ENCODE results near the gene LZTS3. TPM values are rescaled to one million over a fixed set of nuclear protein-coding genes. Genes with fewer than 3 reads are reported as not detected.
A peak's percentile ranks its signal among the peaks of the same experiment; 100 is the strongest.

Gene LZTS3
- total and polyA plus RNA-seq, 2 of the 13 experiments (the other 11 are each of a cell fraction or from before 2014, with no cell fraction given) = 10.1 to 31.3 TPM

DNA sequence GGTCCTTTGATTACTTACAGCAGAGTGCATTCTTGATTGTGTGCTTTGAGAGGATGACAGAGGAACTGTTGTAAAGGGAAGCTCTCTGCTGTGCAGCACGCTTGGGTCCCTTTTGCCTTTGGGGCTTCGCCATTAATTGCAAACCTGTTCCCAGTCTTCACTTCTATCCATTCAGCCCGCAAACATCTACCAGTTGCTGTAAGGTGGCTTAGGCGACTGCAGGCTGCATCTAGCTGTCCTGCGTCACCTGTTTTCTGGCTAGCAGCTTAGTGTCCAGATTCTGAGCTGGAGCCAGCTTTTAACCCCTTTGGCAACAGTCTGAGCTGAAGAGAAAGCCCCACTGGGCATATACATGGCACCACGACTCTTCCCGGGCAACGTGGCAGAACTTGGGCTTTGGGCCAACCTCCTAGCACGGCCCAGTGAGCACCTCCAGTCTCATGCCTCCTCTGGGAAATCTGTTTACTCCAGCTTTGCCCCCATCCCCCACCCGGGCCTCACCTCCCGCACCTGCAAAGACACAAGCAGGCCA lies 11.2 kb downstream of the LZTS3 start (continued):
- no peak for TF ChIP-seq ZSCAN31 (CRISPR knock-in tag; IDR thresholded peaks at IDR 0.05; ENCODE audit: low read depth)
- no peak for TF ChIP-seq HNRNPK (IDR thresholded peaks at IDR 0.05; ENCODE audit: low read depth, low read length, poor library complexity, severe bottlenecking)
- TF ChIP-seq, protein P1, sequence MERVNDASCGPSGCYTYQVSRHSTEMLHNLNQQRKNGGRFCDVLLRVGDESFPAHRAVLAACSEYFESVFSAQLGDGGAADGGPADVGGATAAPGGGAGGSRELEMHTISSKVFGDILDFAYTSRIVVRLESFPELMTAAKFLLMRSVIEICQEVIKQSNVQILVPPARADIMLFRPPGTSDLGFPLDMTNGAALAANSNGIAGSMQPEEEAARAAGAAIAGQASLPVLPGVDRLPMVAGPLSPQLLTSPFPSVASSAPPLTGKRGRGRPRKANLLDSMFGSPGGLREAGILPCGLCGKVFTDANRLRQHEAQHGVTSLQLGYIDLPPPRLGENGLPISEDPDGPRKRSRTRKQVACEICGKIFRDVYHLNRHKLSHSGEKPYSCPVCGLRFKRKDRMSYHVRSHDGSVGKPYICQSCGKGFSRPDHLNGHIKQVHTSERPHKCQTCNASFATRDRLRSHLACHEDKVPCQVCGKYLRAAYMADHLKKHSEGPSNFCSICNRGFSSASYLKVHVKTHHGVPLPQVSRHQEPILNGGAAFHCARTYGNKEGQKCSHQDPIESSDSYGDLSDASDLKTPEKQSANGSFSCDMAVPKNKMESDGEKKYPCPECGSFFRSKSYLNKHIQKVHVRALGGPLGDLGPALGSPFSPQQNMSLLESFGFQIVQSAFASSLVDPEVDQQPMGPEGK (CRISPR knock-in tag; IDR thresholded peaks at IDR 0.05) = peak; percentile 35; the same call in 1 of the 2 replicates
- TF ChIP-seq PHB2 (IDR thresholded peaks at IDR 0.05; ENCODE audit: partially characterized antibody) = no peak
- peak; percentile 24 for TF ChIP-seq XRCC5 (optimal IDR thresholded peaks at IDR 0.05; ENCODE audit: low read length)
- TF ChIP-seq PRDM4 (CRISPR knock-in tag; IDR thresholded peaks at IDR 0.05; ENCODE audit: borderline replicate concordance) = no peak
- TF ChIP-seq, protein P2, sequence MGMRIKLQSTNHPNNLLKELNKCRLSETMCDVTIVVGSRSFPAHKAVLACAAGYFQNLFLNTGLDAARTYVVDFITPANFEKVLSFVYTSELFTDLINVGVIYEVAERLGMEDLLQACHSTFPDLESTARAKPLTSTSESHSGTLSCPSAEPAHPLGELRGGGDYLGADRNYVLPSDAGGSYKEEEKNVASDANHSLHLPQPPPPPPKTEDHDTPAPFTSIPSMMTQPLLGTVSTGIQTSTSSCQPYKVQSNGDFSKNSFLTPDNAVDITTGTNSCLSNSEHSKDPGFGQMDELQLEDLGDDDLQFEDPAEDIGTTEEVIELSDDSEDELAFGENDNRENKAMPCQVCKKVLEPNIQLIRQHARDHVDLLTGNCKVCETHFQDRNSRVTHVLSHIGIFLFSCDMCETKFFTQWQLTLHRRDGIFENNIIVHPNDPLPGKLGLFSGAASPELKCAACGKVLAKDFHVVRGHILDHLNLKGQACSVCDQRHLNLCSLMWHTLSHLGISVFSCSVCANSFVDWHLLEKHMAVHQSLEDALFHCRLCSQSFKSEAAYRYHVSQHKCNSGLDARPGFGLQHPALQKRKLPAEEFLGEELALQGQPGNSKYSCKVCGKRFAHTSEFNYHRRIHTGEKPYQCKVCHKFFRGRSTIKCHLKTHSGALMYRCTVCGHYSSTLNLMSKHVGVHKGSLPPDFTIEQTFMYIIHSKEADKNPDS (CRISPR knock-in tag; IDR thresholded peaks at IDR 0.05) = no peak
- TF ChIP-seq KMT2A (CRISPR knock-in tag; IDR thresholded peaks at IDR 0.05) = no peak
- no peak for TF ChIP-seq NCOA1 (CRISPR knock-in tag; IDR thresholded peaks at IDR 0.05)
- TF ChIP-seq ATRX (CRISPR knock-in tag; IDR thresholded peaks at IDR 0.05; ENCODE audit: borderline replicate concordance) = no peak
- no peak for TF ChIP-seq FOXP1 (IDR thresholded peaks at IDR 0.05)
- TF ChIP-seq FOXP1 (CRISPR knock-in tag; IDR thresholded peaks at IDR 0.05) = 0 out of 2 replicates have a peak, but pooled peaks have one; percentile 23
- no peak for TF ChIP-seq FOXK1 (CRISPR knock-in tag; IDR thresholded peaks at IDR 0.05; ENCODE audit: borderline replicate concordance, low read depth)
- TF ChIP-seq TAF1 (CRISPR knock-in tag; IDR thresholded peaks at IDR 0.05) = no peak
- no peak for TF ChIP-seq ELF4 (CRISPR knock-in tag; IDR thresholded peaks at IDR 0.05; ENCODE audit: borderline replicate concordance)
- no peak for TF ChIP-seq ZNF678 (CRISPR knock-in tag; IDR thresholded peaks at IDR 0.05)
- no peak for TF ChIP-seq POGZ (CRISPR knock-in tag; IDR thresholded peaks at IDR 0.05)
- TF ChIP-seq TFAP4 (IDR thresholded peaks at IDR 0.05; ENCODE audit: borderline replicate concordance, low read depth) = no peak
- peak; percentile 57; the same call in 1 of the 2 replicates for TF ChIP-seq TSC22D2 (CRISPR knock-in tag; IDR thresholded peaks at IDR 0.05; ENCODE audit: borderline replicate concordance)
- TF ChIP-seq, protein P3, sequence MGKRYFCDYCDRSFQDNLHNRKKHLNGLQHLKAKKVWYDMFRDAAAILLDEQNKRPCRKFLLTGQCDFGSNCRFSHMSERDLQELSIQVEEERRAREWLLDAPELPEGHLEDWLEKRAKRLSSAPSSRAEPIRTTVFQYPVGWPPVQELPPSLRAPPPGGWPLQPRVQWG (CRISPR knock-in tag; IDR thresholded peaks at IDR 0.05; ENCODE audit: borderline replicate concordance, low read depth) = no peak
- TF ChIP-seq ZNF329 (CRISPR knock-in tag; IDR thresholded peaks at IDR 0.05; ENCODE audit: low read depth) = no peak
- TF ChIP-seq DNMT3B (CRISPR knock-in tag; conservative IDR thresholded peaks at IDR 0.05) = no peak
- no peak; the same call in 1 of the 2 replicates for TF ChIP-seq ZNF598 (CRISPR knock-in tag; IDR thresholded peaks at IDR 0.05; ENCODE audit: borderline replicate concordance)
